MM.1S (cell line): ENCODE results near the gene SEC16B.

Source experiments
- CTCF ChIP-seq: fragments of 300-600 bp; sonication (generic); IDR thresholded peaks from 2 replicates; pipeline ENCODE4 v1.5.1; 2016; ENCODE audit warnings: antibody characterized with exemption, low read length, mixed read lengths
- EZH2 ChIP-seq: fragments of 300-600 bp; sonication (generic); optimal IDR thresholded peaks from 2 replicates; pipeline ENCODE3; 2017; ENCODE audit warnings: low read depth, mild to moderate bottlenecking, antibody characterized with exemption, low read length, mixed read lengths
- EZH2phosphoT487 ChIP-seq: fragments of 300-600 bp; sonication (generic); IDR thresholded peaks from 2 replicates; pipeline ENCODE4 v1.6.1; 2018; ENCODE audit warnings: antibody characterized with exemption, low read length

GRCh38 chr1:177998696-177999631 lies 29.1 kb upstream of the SEC16B start:
- TF ChIP-seq CTCF (no peak), EZH2 (no peak), EZH2phosphoT487 (no peak)
